Tongue (tissue), 2 donors: ENCODE results near the gene CIPC. TPM values are rescaled to one million over a fixed set of nuclear protein-coding genes. Genes with fewer than 3 reads are reported as not detected.

Source experiments
- DNase-seq: peaks from one replicate; pipeline ENCODE4 v3.0.0-alpha.2; 2015
- total RNA-seq: library from RNA; depleted of rRNA; stranded (reverse); fragments of >200 nt; gene quantifications from one replicate; pipeline ENCODE4 v1.2.3, GENCODE V29; 2014

Gene CIPC
- total RNA-seq, 1 donor from 2014 or later = 42.4 TPM

DNA sequence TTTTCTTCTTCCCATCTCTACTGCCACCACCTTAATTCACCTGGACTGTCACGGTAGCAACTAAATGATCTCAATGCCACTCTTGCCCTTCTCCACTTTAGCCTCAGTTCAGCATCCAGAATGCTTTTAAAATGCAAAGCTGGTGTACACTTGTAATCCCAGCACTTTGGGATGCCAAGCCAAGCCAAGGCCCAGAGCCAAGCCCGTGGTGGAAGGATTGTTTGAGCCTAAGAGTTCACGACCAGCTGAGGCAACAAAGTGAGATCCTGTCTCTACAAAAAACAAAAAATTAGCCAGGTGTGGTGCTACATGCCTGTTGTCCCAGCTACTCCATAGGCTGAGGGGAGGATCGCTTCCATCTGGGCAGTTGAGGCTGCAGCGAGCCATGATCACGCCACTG lies 5.9 kb downstream of the CIPC start:
- DNase-seq = no peak

DNA sequence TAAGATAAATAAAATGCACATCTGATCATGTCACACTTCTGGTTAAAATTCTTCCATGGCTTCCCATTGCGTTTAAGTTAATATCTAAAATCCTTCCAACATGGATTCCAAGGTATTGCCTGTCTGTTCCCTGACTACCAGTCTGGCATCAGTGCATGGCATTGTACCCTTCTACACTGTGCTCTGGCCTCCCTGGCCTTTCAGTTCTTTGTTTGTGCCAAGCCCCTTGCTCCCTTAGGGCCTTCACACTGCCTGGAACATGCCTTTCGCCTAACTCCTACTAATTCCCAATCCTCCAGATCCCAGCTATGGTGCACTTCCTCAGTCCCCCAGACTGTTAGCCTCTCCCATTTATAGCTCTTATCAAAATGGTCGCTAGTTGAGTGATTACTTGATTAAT lies 6.3 kb downstream of the CIPC start:
- DNase-seq = no peak

DNA sequence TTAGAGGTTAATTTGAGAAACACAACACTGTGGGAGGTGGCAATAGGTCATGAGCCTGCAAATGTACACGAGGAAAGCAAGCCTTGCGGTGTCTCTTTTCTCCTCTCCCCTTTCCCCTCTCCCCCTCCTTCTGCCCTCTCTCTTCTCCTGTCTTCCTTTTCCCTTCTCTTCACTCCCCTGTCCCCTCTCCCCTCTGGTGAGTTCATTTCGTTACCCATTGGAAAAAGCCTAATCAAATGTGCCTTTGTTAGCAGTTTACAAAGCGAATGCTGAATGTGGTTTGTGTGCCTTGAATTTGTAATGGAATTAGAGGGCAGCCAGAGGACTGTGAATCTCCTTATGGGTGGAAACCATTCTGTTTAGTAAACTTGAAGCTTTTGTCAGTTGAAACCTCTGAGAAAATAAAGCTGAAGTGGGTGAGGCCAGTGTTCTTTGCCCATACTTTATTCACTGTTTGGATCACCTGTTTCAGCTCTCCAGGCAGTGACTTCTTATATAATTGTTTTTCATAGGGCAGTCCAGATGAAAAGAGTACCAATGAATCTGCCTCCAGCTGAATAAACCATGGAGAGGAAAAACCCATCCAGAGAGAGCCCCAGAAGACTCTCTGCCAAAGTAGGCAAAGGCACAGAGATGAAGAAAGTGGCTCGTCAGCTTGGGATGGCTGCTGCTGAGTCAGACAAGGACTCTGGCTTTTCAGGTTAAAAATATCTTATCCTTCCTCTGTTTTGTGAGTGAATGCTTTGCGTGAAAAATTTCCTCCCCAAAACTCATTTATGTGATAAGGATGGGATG lies 7.3 kb downstream of the CIPC start:
- DNase-seq = peak; percentile 23

DNA sequence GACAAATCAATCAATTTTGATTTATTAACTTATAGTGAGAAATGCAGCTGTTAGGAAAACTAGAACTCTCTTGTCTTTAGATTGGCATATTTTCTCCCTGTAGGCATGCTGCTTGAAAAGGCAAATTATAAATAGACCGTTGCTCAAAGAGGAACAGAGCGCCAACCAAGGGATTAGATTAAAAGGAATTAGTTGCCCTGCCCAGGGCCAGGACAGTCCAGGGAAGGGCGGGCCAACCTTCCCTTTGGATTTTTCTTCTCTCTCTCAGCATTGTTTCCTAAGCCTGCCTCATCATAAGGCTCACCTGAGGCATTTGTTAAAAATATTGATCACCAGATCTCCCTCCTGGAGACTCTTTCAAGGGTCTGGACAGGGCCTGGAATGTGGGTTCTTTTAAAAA lies 8.6 kb downstream of the CIPC start:
- DNase-seq = peak; percentile 27

DNA sequence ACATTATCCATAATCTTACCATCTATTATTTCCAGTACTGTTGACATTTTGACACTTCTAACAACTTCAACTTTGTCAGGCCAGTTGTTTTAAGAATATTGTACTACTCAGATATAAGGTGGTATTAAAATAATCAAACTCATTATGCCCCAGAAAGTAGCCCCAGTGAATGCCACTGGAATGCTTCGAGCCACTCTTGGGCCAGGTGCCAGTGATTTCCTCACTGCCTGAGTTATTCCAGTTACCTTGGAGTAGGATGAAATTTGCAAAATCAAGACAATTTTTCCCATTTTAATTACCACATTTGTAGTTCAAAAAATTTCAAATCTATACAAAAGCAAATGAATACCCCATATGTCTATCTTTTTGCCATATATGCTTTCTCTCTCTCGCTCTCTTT lies 9.2 kb downstream of the CIPC start:
- no peak for DNase-seq

DNA sequence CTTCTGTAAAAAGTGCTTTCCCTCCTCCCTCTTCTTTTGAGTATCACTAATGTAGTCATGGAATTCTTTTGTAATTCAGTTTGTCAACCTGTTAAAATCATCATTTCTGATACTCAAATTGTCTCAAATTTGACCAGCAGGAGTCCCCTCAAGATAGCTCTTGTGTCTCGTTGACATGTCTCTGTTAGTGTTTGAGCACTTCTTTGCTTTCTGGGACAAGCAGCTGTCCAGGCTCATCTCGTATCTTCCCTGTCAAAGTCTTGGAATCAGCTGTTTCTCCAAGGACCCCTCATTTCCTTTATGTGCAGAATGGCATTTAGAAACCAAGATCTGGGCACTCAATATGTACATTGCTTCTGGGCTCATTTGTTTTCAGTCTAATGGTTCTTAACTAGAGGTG lies 10.7 kb downstream of the CIPC start:
- DNase-seq = no peak

DNA sequence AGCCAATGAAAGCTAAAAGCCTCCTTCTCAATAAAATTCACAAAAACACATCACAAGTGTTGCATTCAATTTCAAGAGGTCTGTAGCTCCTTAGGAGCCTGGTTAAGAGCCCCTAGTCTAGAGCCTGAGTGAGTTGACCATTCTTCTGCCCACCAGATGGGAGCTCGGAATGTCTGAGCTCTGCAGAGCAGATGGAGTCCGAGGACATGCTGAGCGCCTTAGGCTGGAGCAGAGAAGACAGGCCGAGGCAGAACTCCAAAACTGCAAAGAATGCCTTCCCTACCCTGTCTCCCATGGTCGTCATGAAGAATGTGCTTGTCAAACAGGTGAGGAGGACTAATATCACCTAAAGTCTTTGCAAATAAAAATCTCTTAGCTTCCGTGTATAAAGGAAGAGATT lies 11.6 kb downstream of the CIPC start:
- peak; percentile 36 for DNase-seq

DNA sequence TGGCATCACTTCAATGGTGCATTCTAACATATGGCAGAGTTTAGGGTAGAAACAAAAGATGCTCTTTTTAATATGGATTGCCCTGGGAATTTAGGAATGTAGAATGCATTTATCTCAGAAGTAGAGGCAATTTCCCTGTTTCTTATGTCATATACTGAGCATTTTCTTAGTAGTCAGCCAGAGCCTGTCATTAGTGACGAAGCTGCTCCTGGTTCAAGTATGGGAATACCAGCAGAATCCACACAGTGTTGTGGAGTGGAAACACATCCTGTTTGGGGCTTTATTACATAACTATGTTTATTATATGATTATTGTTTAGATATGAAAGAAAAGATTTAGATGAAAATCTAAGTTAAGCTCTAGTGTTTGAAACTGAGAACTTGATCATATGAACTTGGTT lies 12.2 kb downstream of the CIPC start:
- no peak for DNase-seq

DNA sequence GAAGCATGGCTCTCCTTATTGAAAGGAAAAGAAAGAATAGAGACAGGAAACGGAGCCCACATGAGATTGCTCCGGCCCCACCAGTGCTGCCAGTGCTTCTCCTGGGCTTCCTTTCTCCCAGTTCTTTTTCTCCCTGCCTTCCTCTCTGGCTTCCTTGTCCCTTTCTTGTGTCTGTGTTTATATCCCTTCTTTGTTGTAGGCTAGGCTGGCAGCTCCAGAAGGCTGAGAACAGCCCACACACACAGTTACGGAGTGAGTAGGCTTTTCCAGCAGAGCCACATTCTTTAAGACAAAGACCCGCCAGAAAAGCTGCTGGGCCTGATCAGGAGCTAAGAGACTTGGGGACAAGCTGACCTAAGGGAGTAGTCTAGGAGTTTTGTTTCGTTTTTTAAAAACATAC lies 13.0 kb downstream of the CIPC start:
- DNase-seq = peak; percentile 69

DNA sequence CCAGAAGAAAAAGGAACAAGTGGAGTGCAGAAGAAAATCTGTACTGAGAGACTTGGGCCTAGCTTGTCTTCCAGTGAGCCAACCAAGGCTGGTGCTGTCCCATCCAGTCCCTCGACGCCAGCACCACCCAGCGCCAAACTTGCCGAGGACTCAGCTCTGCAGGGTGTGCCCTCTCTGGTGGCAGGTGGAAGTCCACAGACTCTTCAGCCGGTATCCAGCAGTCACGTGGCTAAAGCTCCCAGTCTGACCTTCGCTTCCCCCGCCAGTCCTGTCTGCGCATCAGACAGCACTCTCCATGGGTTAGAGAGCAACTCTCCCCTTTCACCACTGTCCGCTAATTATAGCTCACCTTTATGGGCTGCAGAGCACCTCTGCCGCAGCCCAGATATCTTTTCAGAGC lies 15.6 kb downstream of the CIPC start:
- DNase-seq = no peak

DNA sequence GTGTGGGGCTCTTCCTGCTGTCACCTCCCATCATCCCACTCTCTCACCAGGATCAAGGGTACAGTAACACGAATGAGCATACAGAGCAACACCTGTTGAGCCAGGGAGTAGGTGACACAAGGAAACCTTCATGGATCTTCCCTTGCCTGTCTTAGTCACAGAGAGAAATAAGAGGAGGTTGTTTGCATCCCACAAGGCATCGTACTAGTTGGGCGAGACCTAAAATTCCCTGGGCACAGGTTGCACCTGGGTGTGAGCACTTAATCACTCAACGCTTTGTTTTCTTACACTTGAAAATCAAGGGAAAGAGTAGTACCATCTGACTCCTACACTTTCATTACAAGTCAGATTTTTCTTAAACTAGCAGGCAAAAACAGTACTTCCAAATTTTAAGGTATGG lies 16.6 kb downstream of the CIPC start:
- no peak for DNase-seq

DNA sequence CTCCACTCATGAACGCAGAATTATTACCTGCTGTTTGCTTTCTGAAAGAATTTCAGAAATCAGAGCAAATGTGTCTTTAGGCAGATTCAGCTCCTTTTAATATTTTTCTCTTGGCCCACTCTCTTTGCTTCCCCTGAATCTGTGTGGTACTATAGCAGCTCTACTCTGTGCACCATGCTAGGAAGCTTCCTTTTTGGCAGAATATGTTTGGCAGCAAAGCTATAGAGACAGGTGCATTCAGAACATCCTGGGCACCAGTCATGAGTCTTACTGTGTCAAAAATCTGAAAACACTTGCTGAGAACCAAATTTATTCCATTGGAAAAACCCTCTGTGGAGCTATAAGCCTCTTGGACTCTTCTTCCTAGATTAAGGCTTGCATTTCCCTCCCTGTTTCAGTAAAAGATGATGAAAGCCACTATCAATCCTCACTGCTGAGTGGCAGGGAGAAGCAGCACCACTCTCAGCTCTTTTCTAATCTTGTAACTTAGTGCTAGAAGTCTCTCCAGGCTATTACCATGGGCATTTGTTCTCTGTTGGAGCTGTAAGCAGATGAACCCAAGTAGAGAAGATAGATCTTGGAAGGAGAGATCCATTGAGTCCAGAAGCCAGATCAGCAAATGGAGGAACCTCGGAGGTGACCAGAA lies 18.2 kb downstream of the CIPC start:
- DNase-seq = no peak

DNA sequence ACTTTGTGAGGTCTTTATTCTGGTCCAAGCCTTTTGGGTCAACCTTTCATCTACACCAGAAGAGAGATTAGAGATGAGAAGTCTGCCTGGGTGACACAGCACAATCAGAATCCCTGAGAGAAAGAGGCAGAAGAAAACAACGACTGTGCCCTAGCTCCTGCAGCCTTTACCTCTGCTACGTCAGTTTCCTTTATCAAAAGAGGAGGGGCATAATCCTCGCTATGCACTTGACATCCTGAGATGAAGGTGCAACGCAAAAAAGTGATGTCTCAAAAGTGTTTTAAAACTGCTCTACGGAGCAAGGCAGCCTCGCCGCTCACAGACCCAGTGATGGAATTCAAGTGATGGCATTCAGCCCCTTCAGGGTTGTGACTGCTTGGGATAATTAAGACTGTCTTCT lies 21.8 kb downstream of the CIPC start:
- no peak for DNase-seq

DNA sequence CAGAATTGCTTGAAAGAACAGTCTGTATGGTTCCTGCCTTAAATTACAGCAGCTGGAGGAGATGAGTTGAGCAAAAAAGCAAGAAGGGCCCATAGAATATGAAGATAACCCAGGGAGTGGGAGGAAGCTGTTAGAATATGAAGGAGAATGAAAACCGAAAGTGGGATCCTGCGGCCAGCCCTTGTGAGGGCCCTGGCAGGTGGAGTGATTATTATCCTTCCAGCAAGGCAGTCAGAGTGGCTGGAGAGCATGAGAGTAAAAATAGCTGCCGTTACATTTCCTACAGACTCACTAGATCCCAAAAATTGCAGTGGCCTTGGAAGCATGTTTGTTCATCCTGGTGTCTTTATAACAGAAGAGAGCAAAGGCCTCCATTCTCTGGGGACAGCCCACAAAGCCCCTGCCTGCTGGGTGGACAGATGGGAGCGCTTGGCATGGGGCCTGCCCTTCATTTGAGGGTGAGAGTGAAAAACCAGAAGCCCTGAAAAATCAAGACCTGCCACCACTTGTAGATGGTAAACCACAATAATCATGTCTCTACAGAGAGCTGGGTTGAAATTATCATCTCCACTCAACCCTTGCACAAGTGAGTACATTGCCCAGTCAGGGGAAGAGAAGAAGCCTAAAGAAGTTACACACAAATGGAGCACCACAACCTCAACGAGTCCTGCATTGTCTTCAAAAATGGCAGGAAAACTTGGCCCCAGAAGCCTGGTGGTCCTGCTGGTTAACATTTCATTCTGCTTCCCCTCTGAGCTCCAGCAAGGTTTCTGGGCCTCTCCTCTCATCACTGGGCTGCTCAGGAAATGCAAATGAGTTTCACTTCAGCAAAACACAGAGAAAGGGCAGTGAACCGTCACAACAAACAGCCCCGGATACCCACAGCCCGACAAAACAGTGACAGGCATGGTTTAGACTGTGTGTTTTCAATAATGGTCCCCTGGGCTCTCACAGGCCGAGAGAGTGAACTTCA lies 23.0 kb downstream of the CIPC start:
- no peak for DNase-seq

DNA sequence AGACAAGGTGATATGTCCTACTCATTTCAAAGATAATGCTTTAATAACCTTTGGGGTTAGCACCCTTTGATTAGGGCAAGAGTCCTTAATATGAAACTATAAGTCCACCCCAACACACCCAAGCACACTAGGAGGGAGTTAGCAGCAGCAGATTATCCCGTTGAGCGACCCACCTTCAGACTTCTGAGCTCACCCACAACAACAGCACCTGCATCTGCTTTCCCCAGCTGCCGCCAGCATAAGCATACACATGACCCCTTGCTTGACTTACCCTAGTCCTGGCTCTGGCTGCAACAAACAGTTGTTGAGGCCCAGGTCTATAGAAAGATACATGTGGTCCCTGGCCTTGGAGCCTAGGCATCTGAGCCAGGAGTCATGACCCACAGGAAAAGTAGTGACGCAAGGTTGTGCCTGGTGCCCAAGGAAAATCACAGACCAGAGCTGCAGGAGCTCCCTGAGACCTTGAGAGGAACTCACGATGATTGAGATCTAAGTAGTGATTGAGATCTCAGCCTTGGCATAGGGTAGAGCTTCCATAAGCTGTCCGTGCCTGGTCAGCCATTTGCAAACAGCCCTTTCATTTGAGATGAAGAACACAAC lies 24.6 kb downstream of the CIPC start:
- DNase-seq = no peak

DNA sequence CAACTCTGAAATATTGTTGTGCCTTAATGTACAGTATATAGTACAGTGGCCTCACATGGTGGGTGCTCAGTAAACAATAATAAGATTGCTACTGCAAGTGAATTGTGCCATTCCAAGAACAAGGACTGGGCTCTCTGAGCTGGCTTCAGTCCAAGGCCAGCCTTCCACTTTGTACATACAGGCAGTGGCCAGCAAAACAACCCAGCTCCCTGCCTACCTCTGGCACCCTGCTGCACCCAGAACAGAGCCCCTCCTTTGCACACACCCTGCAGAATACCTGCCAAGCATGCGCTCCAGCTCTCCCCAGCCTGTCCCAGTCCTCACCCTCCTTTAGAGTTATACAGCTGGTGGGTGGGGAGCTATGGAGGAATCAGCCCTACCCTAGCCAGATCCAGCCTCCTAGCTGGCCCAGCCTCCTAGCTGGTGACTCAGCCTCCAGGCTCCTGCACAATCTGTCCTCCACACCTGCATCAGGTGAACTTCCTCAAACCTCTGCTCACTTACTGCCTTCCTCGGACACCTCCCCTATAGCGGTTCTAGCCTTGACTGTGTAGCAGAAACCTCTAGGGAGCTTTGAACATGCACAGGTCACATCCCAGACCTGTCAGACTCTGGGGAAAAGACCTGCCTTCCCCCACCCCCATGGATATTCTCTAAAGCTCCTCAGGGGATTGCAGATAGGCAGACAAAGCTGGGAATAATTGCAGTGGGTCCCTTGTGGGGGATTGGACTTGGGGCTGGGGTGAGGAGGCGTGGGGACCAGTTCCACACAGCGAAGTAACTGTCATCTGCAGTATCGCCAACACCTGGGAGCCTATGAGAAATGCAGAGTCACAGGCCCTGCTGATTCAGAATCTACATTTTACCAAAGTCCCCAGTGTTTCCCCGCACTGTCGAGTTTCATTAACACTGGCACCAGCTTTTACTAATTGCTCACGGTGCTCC lies 25.6 kb downstream of the CIPC start:
- no peak for DNase-seq

DNA sequence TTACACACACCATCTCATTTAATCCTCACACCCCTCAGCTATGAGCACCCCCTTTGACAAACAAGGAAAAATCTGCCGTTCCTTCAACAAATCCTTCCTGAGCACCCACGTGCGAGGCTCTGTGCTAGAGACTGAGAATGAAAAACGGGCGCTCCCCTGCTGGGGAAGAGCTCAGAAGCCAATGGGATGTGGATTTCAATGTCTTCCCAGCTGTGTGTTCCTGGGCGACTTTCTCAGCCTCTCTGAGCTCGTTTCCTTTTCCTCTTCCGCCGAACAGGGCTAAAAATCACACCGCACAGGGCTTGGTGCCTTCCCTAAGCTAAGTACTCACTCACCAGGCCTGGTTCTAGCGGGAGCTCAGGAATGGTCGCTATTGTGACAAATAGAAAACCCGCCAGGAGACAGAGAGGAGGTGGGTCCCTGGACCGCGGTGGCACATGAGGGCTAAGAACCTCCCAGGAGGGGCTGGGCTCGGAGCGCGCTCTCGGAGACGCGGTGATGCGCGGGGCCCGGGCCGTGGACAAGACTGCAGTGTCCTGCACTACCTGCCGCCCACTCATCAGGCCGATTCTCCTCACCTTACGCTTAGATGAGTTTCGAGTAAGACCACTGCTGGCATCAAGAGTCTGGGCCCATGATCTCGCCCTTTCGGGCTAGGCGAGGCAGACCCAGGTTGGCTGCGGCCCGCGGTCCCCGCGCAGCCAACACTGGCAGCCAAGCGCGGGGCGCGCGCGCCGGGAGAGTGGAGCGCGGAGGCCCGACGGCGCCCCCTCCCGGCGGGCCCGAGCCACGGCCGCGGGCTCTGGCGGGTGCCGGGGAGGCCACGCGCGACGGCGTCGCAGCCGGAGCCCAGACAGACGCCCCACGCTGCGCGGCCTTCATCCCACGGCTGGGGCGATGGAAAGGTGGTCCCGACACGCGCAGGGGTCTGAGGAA lies 26.6 kb downstream of the CIPC start:
- DNase-seq = peak; percentile 49

DNA sequence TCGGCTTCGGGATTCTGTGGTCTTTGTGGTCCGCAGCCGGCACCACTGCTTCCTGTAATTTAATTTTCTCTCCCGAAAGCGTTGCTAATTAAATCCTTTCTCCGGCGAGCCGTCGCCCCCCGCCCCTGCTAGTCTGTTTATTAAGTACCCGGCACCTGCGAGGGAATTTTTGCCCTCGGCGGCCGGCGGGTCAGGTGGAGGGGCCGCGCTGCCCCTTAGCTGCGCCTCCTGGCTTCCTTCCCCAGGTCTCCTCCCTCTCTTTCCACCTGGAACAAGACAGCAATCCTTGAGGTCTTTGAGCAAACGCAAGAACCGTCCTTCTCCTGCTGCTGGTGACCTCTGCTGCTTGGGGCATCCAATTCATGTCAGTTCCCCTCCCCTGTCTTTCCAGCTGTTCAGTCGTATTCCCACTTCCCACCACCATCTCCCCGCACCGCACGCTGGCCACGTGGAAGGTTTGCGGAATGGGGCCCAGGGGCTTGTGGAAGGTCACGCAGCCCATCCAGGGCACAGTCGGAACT lies 27.3 kb downstream of the CIPC start:
- DNase-seq = no peak

DNA sequence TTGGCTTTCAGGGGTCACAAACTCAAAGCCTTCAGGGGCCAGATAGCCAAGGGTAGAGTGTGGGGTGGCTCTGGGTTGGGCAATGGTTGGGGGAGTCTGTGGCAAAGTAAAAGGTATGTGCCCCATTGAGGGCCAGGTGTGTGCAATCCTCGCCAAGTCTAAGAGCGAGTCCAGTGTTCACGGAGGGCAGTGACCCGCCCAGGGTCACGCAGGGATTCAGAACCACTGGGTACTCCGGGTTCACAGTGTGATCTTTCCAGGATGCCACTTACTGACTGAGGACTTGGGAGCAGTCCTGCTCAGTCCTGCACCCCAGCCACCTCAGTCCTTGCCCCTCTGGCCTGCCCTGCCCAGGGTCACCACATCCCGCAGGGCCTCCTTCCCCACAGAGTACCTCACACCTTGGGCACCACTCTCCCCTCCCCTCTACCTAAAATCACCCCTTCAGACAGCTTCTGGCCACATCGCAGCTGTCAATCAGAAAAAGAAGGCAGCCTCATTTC lies 27.8 kb downstream of the CIPC start:
- DNase-seq = no peak
